ENCODE data around the gene FRAS1.

- TF ChIP-seq, protein P1, sequence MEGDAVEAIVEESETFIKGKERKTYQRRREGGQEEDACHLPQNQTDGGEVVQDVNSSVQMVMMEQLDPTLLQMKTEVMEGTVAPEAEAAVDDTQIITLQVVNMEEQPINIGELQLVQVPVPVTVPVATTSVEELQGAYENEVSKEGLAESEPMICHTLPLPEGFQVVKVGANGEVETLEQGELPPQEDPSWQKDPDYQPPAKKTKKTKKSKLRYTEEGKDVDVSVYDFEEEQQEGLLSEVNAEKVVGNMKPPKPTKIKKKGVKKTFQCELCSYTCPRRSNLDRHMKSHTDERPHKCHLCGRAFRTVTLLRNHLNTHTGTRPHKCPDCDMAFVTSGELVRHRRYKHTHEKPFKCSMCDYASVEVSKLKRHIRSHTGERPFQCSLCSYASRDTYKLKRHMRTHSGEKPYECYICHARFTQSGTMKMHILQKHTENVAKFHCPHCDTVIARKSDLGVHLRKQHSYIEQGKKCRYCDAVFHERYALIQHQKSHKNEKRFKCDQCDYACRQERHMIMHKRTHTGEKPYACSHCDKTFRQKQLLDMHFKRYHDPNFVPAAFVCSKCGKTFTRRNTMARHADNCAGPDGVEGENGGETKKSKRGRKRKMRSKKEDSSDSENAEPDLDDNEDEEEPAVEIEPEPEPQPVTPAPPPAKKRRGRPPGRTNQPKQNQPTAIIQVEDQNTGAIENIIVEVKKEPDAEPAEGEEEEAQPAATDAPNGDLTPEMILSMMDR (IDR thresholded peaks at IDR 0.05): no peak
- TF ChIP-seq RAD21 (conservative IDR thresholded peaks at IDR 0.05 in 1 of 2, IDR thresholded peaks at IDR 0.05 in 1 of 2) (no peak), RNF2 (IDR thresholded peaks at IDR 0.05; ENCODE audit: borderline replicate concordance, low read depth) (no peak), NPAS2 (CRISPR knock-in tag; IDR thresholded peaks at IDR 0.05; ENCODE audit: borderline replicate concordance) (no peak), CBX2 (IDR thresholded peaks at IDR 0.05; ENCODE audit: borderline replicate concordance, low read depth) (no peak)
- TF ChIP-seq, protein P2, sequence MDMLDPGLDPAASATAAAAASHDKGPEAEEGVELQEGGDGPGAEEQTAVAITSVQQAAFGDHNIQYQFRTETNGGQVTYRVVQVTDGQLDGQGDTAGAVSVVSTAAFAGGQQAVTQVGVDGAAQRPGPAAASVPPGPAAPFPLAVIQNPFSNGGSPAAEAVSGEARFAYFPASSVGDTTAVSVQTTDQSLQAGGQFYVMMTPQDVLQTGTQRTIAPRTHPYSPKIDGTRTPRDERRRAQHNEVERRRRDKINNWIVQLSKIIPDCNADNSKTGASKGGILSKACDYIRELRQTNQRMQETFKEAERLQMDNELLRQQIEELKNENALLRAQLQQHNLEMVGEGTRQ (IDR thresholded peaks at IDR 0.05): no peak
- TF ChIP-seq, protein P3, sequence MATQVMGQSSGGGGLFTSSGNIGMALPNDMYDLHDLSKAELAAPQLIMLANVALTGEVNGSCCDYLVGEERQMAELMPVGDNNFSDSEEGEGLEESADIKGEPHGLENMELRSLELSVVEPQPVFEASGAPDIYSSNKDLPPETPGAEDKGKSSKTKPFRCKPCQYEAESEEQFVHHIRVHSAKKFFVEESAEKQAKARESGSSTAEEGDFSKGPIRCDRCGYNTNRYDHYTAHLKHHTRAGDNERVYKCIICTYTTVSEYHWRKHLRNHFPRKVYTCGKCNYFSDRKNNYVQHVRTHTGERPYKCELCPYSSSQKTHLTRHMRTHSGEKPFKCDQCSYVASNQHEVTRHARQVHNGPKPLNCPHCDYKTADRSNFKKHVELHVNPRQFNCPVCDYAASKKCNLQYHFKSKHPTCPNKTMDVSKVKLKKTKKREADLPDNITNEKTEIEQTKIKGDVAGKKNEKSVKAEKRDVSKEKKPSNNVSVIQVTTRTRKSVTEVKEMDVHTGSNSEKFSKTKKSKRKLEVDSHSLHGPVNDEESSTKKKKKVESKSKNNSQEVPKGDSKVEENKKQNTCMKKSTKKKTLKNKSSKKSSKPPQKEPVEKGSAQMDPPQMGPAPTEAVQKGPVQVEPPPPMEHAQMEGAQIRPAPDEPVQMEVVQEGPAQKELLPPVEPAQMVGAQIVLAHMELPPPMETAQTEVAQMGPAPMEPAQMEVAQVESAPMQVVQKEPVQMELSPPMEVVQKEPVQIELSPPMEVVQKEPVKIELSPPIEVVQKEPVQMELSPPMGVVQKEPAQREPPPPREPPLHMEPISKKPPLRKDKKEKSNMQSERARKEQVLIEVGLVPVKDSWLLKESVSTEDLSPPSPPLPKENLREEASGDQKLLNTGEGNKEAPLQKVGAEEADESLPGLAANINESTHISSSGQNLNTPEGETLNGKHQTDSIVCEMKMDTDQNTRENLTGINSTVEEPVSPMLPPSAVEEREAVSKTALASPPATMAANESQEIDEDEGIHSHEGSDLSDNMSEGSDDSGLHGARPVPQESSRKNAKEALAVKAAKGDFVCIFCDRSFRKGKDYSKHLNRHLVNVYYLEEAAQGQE (IDR thresholded peaks at IDR 0.05): no peak
These were observed 371.9 kb downstream of the FRAS1 start for GRCh38 chr4:78428996-78429395.
